Measurements from ENCODE around the gene MGA. TPM values are rescaled to one million over a fixed set of nuclear protein-coding genes. Genes with fewer than 3 reads are reported as not detected.

Gene MGA
- polyA plus RNA-seq, 1 donor = 47.4 TPM

DNA sequence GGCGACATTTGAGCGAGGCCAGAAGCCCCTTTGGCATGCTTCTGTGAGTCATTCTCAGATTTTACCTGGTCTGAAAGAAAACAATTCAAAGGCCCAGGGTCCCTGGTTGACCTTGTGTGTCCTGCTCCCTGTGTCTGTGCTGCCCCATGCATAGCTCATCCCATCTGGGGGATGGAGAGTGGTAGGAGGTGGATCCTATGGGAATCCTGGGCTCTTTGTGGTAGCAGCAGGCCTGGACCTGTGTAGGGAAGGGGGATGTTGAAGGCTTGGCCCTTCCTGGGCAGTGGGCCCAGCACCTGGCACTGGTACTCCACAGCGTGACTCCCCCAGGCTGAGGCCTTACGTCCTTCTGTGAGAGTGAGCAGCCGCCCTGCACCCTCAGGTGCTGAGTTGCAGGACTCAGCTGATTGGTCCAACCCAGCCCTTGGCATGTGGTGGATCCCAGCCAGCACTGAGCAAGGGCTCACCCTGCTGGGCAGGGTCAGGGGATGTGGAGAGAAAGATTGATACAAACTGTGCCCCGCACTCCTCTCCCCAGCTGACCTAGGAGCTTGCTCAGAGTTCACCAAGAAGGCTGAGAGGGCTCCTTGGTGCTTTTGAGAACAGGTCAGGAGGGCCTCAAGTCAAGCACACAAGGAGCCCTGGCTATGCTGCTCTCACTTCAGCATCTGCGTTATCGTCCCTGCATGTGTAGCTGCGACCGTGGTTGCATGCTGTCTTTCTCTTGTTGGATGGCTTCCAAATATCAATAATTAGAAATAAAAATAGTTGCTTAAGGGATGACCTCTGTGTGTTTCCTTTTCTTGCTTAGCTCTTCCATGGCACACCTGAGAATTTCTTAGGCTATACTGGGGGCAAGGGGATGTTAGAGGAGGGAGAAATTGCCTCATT lies 146.3 kb downstream of the MGA start:
- DNase-seq = no peak

DNA sequence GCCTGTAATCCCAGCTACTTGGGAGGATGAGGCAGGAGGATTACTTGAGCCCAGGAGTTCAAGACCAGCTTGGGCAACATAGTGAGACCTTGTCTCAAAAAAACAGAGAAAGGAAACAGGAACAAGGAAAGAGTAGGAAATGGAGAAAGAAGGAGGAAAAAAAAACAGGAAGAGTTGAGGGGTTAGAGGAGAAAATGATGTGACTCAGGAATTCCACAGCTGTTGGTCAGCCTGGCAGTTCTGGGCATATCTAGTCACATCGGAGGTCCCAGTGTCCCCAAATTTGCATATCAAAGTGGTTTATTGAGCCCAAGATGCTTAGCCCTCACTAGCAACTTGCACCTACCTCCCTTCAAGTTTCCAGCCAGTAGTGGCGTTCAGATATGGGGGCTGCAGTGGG lies 148.9 kb downstream of the MGA start:
- no peak for DNase-seq

DNA sequence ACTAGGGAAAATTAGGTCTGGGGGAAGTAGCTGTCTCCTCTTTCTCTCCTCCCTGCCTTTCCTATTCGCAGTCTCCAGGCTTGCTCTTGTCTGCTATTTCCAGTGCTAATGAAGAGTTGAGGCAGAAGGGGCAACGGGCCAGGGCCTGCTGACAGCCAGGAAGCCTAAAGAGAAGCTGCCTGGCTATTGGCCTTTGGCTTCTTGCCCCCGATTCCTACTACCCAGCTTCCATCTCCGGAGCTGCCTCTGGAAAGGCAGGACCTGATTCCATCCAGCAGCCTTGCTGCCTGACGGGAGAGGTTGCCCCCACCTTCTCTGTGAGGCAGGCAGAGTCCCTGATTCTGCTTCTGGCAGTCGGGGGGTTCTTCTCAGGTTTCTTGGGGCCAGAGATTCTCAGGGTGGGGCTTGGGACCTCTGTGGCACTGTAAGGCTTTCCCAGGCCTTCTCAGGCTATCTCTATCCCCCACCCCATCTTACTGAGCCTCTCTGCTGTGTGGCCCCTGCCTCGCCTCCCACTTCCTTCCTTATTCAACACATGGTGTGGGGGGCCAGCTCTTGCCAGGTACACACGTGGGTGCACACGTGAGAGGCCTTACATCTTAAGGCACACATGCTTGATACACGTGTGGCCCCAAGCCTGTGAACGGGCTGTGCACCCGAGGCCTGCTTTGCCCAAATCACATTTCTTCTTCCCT lies 149.5 kb downstream of the MGA start:
- no peak for DNase-seq

DNA sequence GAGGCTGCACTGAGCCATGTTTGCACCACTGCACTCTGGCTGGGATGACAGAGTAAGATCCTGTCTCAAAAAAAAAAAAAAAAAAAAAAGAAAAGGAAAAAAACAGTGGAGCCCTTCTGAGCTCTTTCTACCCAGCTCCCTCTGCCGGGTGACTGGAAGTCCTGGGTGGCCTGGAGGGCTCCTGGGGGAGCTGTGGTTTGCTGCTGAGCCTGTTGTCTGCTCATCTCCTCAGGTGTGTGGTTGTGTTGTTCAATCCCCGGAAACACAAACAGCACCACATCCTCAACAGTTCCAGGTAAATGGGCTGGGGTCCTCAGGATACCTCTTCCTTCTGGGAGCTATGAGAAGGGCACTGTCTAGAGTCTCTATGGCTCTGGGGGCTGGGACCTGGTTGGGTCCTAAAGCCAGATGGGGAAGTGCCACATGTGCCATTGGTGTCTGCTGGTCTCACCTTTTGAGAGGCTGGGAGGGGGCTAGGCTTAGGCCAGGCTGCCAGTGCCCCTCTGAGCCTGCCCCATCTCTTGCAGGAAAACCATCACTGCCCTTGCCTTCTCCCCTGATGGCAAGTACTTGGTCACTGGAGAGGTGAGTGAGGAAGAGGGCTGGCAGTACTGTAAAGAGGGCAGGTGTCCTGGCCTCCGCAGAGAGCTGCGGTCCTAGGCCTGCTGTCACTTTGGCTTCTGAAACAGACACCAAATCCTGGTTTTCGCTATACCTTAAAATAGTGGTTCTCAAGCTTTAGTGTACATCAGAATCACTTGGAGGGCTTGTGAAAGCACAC lies 150.6 kb downstream of the MGA start:
- DNase-seq = no peak

DNA sequence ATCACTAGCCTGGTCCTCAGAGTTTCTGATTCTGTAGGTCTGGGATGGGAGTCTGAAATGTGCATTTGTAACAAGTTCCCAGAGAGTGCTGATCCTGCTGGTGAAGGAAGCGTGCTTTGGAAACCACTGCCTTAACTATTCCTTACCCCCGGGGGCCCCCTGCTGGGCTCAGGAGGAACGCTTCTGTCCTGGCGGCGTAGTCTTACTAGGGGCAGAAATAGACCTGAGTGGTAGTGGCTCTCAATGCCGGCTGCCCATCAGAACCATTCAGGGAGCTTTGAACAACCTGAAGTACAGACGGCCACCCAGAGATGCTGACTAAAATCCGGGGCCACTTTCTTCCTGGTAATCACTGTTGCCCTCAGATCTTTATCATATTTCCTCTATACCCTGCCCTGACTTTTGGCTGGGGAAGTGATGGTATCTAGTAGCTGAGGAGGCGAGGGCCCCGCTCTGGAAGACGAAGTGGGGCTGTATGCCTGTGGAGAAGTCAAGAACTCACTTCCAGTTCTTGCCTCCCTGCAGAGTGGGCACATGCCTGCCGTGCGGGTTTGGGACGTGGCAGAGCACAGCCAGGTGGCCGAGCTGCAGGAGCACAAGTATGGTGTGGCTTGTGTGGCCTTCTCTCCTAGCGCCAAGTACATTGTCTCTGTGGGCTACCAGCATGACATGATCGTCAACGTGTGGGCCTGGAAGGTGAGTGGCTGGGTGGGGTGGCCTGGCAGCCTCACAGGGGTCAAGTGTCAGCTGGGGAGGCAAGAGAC lies 151.4 kb downstream of the MGA start:
- peak; percentile 77 for DNase-seq

DNA sequence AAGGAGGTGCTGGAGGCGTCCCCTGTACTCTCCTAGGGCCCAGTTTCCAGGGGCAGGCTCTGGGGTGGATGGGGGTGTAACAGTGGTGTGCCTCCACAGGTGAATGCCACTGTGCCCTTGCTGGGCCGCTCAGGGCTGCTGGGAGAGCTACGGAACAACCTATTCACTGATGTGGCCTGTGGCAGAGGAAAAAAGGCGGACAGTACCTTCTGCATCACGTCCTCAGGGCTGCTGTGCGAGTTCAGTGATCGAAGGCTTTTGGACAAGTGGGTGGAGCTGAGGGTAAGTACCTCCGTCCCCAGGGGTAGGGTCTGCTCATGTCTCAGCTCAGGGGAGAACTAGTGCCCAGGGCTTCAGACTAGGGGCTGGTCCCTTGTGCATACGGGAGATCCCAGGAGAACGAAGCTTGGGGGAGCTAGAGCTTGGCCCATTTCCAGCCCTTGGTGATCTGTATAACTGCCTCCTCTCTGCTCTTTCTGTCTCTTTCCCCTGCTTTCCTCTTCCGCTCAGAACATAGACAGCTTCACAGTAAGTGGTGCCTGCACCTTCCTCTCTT lies 152.7 kb downstream of the MGA start:
- no peak for DNase-seq

DNA sequence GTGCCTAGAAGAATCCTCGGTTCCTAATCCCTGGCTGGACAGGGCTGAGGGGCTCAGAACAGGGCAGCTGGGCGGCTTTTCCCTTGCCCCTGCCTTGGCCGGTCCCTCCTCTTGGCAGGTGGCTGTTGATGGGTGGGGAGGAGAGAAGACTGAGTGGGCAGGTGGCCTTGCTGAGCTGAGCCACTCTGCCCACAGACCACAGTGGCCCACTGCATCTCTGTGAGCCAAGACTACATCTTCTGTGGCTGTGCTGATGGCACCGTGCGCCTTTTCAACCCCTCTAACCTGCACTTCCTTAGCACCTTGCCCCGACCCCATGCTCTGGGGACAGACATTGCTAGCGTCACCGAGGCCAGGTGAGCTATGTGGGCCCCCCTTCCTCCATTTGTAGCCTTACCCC lies 153.2 kb downstream of the MGA start:
- no peak for DNase-seq

DNA sequence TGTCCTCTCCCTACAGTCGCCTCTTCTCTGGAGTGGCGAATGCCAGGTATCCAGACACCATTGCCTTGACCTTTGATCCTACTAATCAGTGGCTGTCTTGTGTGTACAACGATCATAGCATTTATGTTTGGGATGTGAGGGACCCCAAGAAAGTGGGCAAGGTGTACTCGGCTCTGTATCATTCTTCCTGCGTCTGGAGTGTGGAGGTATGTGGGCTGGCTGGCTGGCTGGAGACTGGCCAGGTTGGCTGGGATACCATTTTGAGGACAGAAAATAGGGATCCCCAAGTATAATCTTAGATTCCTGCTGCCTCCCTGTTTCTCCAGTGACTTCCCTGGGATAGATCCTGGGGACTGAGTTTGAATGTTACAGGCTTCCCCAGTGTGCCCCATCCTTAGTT lies 154.3 kb downstream of the MGA start:
- no peak for DNase-seq

DNA sequence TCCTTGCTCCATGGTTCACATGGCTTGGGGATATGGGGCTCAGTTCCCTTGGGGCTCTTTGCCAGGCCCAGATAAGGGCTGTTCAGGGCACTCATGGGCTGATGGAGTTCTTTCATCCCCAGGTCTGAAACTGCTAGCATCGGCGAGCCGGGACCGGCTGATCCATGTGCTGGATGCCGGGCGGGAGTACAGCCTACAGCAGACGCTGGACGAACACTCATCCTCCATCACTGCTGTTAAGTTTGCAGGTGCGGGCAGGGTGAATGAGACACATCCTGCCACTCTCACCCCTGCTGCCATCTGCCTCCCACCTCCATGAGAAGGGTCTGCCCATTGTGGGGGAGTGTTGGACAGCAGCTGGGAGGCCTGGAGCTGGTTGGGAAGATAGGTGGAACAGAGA lies 156.6 kb downstream of the MGA start:
- no peak for DNase-seq

DNA sequence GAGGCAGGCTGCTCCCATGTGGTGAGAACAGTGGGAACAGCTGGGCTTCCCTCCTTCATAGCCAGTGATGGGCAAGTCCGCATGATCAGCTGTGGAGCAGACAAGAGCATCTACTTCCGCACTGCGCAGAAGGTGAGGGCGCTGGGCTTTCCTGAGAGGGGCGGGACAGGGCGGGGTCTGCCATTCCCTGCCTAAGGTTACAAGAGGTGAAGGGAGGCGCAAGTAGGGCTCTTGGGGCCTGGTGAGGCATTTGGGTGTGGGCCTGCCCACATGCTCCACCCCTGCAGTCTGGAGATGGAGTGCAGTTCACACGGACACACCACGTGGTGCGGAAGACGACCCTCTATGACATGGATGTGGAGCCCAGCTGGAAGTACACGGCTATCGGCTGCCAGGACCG lies 157.1 kb downstream of the MGA start:
- DNase-seq = no peak

DNA sequence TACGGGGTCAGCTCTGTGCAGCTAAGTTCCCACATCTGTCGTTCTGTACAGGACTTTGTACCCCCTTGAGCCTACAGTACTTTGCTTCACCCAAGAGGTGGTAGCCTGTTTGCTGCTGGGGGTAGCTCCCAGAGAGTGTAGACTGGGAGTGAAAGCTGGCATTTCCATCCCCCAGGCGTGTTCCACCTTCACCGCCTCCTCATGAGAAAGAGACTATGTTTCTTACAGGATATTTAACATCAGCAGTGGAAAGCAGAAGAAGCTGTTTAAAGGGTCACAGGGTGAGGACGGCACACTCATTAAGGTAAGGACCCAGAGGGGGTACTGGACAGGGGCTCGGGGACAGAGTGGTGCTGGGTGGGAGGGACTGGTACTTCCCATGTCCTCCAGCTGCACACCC lies 157.6 kb downstream of the MGA start:
- DNase-seq = no peak

DNA sequence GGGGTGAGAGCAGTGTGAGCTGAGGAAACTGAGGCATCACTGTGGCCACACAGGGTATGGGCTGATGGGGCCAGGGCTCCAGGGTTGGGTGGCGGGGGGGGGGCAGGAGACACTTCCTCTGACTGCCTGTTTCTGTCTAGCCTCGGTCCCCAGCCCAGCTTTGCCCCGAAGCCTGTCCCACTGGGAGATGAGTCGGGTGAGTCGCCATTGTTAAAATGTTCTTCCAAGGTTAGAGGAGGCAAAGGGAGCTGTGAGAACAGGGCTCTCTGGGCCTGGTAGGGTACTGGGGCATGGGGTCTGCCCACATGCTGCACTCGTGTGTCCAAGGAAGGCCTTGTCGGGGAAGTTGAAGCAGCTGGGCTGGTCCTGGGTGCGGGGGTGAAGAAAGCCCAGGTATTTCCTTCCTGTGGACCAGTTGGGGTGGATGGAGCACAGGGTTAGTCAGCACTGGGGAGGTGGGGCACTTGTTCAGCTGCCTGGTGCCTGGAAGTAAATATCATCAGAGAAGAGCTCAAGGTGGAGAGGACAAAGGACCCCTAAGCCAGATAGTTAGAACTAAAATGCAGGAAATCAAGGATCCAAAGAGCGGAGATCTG lies 159.3 kb downstream of the MGA start:
- DNase-seq = no peak

DNA sequence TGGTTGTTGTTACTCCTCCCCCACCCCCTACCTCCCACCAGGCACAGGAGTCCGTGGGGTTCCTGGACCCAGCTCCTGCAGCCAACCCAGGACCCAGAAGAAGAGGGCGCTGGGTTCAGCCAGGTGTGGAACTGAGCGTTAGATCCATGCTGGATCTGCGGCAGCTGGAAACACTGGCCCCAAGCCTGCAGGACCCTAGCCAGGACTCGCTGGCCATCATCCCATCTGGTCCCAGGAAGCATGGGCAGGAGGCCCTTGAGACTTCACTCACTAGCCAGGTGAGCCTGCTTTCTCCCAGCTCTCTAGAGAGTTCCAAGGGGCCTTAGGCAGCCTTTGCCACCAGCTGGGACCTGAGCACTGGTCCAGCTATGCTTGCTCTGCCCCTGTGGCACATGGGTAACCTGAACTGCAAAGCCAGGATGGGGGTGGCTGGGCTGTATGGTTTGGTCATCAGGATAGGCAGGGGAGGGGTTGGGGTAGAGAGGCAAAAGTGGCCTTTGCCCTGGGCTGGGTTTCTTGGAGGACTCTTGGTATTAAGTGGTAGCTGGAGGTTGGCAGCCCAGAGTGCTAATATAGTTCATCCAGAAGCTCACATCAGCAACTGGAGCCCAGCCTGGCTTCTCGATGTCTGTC lies 160.7 kb downstream of the MGA start:
- no peak for DNase-seq

DNA sequence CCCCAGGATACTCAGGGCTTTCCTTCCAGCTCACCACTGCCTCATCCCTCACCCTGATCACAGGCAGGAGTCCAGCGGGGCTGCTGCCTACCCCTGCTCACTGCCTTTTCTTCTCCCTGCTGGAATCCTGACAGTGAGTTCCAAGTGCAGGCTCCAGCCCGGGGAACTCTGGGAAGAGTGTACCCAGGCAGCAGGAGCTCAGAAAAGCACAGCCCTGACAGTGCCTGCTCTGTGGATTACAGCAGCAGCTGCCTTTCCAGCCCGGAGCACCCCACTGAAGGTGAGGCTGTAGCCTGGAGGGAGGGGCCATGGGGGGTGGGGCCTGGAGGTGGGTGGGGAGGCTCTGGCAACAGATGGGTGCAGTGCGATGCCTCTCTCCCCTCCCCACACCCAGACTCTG lies 161.6 kb downstream of the MGA start:
- no peak for DNase-seq

DNA sequence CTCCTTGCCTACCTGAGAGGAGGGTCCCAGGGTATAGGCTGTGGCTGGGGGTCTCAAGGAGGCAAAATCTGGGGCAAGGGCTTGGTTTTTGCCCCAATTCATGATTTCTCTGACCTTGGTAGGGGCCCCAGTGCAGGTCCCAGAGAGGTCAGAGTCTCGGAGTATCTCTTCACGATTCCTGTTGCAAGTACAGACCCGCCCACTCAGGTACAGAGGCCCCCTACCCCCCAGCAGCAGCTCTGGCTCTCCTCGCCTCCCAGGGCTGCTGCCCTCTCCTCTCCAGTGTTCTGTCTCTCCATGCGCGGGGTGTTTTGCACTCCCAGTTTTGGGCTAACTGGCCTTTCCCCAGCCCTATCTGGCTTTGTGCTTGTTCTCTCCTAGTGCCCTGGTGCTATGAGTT lies 162.3 kb downstream of the MGA start:
- DNase-seq = no peak

Other genes starting within 250 kb of the MGA start
- gene RTF1, start 243.3 kb upstream of the MGA start, polyA plus RNA-seq (ENCODE audit: insufficient read length) = 75.6 TPM
- 0.52 TPM for gene ITPKA, start 166.5 kb upstream of the MGA start, polyA plus RNA-seq (ENCODE audit: insufficient read length)
- 1.7 TPM for gene LTK, start 146.6 kb upstream of the MGA start, polyA plus RNA-seq (ENCODE audit: insufficient read length)
- 40.6 TPM for gene RPAP1, start 116.1 kb upstream of the MGA start, polyA plus RNA-seq (ENCODE audit: insufficient read length)
- gene TYRO3, start 101.2 kb upstream of the MGA start, polyA plus RNA-seq (ENCODE audit: insufficient read length) = 131 TPM
- gene MAPKBP1, start 114.1 kb downstream of the MGA start, polyA plus RNA-seq (ENCODE audit: insufficient read length) = 19.7 TPM
- 13.6 TPM for gene JMJD7, start 167.7 kb downstream of the MGA start, polyA plus RNA-seq (ENCODE audit: insufficient read length)
- 16.4 TPM for gene PLA2G4B, start 178.4 kb downstream of the MGA start, polyA plus RNA-seq (ENCODE audit: insufficient read length)
- 2.8 TPM for gene SPTBN5, start 233.6 kb downstream of the MGA start, polyA plus RNA-seq (ENCODE audit: insufficient read length)

All from left kidney (tissue), 2 donors.